RCC 7860 (cell line): ENCODE measurements around the gene MVK.

Source experiments
- DNase-seq: peaks from one replicate; pipeline ENCODE4 v3.0.0-alpha.2; 2015; ENCODE audit warnings: low spot score
- FAIRE-seq: peaks from 2 replicates; lab custom pipeline; 2012; peaks lifted over from hg19 to GRCh38; lab: Jason Lieb, UNC

MVK gene

GRCh38 chr12:109563291-109564284 lies 10.0 kb upstream of the MVK start:
- DNase-seq (no peak), FAIRE-seq (no peak)

GRCh38 chr12:109566424-109566823 lies 7.2 kb upstream of the MVK start:
- FAIRE-seq, result no peak
- DNase-seq, result no peak

DNA sequence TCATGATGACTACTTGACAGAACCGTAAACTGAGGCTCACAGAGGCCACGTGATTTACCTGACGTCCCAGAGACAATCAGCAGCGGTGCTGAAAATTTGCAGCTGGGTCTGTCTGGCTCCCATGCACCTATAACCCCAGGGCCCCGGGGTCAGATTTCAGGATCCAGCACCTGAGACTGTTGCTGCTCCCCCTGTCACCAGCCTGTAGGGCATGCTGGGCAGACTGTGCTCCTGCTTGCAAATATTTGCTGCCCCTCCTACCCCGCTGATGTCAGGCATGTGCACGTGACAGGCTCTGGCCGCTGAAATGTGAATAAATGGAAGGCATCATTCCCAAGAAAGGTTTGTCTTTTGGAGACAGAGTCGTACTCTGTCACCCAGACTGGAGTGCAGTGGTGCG lies 6.3 kb upstream of the MVK start:
- FAIRE-seq (no peak), DNase-seq (no peak)

DNA sequence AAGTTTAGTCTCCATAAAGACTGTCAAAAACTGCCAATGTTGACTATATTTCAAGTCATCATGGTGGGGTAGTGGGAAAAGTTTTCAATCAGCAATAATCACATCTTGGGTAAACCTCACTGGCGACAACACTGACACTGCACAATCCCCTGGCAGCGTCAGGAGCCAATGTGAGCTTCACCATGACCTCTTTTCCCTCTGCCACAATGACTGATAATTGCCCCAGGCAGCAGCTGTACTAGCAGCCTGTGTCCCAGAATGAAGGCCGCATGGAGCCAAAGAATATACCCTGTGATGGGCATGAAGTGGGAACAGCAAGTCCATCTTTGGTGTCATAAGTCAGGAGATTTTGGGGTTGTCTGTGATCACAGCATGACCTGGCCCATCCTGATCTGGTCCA lies 5.6 kb upstream of the MVK start:
- FAIRE-seq (no peak), DNase-seq (no peak)

GRCh38 chr12:109568486-109568885 lies 5.1 kb upstream of the MVK start:
- FAIRE-seq, result no peak
- no peak for DNase-seq

- FAIRE-seq (no peak), DNase-seq (no peak)
Measured at GRCh38 chr12:109571773-109572505, 1.7 kb upstream of the MVK start.

GRCh38 chr12:109572506-109572845 lies 1.1 kb upstream of the MVK start:
- no peak for FAIRE-seq
- DNase-seq, result no peak

DNA sequence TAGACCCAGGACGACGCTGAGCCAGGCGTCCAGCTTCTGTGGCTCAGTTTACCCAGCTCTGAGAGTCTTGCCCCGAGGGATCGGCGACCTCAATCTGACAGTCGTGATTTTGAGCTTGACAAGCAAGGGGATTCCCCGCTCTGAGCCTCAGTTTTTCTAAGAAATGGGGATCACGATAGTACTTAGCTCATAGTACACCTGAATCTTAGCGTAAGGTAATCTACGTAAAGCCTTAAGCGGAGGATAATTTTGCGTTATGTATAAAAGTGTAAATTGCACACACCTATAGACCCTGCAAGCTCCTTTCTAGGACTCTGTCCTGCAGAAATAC lies 285 bp downstream of the MVK start:
- FAIRE-seq (no peak), DNase-seq (no peak)

- DNase-seq (no peak), FAIRE-seq (no peak)
Measured at GRCh38 chr12:109575683-109576082, 2.1 kb downstream of the MVK start.

DNA sequence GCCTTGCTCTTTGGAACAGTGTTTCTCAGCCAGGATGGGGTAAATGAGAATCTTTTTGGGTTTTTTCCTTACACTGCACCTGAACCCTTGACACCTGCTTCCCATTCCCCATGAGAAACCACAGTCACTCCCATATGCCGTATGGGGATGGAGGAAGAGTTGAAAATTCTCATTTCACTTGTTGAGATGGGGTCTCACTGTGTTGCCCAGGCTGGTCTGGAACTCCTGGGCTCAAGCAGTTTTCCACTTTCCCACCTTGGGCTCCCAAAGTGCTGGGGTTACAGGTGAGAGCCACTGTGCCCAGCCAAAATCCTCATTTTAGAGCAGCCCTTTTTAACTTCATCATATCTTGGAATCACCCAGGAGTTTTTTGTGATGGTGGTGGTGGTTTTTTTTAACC lies 3.7 kb downstream of the MVK start:
- no peak for FAIRE-seq

DNA sequence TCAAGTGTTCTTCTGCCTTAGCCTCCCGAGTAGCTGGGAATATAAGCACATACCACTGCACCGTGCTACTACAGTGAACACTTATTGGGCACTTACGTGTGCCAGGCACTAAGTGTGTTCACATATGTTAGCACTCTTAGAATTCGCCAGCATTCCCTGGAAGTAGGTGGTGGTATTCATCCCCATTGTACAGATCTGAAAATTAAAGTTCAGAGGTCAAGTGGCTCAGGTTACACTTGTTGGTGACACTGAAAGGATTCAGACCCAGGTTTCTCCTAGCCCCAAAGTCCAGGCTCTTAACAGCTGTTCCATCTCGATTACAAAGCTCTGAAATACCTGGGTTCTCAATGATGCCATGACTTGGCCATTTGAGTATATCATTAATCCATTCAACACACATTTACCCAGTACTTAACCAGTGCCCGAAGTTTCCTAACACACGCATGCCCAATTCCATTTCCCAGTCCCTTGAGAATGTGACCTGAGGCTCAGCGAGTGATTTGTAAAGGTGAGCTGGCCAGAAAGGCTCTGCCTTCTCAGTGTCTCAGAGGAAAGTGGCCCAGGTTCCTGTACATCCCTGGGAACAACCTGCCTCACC lies 4.8 kb downstream of the MVK start:
- no peak for FAIRE-seq
- no peak for DNase-seq

More for the DNA sequence above, 3.7 kb downstream of the MVK start:
- DNase-seq, result no peak

DNA sequence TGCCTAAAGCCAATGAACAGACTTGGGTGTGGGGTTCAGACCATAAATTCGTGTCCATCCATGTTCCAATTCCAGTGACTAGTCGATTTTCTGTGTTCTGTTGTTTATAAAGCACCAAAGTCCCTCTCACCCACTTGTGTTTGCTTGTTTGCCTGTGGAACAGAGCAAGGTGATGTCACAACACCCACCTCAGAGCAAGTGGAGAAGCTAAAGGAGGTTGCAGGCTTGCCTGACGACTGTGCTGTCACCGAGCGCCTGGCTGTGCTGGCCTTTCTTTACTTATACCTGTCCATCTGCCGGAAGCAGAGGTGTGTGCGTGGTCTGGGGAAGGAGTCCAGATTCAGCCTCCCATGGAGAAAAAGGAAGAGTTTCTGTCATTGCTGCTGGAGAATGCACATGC lies 6.0 kb downstream of the MVK start:
- DNase-seq (no peak), FAIRE-seq (no peak)

GRCh38 chr12:109580272-109580671 lies 6.7 kb downstream of the MVK start:
- no peak for FAIRE-seq

GRCh38 chr12:109580684-109581333 lies 7.2 kb downstream of the MVK start:
- no peak for DNase-seq
- FAIRE-seq, result no peak

More at GRCh38 chr12:109580272-109580671, 6.7 kb downstream of the MVK start:
- DNase-seq, result no peak

DNA sequence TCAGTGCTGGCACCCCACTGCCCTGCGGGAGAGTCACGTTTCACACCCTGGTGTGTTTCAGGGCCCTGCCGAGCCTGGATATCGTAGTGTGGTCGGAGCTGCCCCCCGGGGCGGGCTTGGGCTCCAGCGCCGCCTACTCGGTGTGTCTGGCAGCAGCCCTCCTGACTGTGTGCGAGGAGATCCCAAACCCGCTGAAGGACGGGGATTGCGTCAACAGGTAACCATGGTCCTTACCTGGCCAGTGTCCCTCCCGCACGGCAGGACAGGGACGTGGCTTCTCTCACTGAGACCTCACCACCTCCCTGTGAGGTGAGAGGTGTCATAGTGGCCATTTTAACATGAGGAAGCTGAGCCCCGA lies 7.7 kb downstream of the MVK start:
- DNase-seq, result no peak

DNA sequence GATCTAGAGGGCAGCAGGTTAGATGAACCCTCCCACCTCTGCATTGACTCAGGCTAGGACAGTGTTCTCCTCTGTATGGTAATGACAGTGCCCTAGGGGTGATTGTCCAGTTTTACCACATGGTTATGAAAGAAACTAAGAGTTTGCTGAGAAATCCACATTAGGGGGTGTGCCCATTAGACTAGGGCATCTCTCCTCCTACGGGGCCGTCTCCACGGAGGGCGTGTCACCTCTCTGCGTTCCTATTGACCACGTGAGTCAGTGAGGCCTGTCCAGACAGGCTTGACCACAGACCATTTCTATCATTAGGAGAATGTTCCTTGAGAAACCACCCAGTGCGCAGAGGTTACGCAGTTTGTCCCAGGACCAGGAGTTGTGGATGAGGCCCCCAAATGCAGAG lies 8.3 kb downstream of the MVK start:
- DNase-seq, result peak; percentile 21
- FAIRE-seq, result no peak

More for the DNA sequence above, 7.7 kb downstream of the MVK start:
- FAIRE-seq, result no peak

DNA sequence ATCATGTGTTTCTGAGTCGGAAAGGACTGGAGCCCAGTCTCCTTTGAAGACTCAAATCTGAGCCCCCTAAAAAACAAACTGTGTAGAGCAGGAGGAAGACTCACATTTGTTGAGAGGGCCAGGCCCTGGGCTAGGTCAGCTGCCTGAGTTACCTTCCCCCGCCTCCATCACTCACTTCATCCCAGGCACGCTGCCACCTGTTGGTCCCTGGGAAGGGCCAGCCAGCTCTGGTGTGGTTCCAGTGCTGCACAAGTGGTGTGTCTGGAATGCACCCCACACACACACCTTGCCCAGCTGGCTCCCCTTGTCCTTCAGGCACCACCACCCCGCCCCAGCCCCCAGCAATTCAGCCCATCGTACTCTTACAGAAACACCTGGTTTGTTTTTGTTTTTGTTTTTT lies 9.0 kb downstream of the MVK start:
- FAIRE-seq (no peak), DNase-seq (no peak)

DNA sequence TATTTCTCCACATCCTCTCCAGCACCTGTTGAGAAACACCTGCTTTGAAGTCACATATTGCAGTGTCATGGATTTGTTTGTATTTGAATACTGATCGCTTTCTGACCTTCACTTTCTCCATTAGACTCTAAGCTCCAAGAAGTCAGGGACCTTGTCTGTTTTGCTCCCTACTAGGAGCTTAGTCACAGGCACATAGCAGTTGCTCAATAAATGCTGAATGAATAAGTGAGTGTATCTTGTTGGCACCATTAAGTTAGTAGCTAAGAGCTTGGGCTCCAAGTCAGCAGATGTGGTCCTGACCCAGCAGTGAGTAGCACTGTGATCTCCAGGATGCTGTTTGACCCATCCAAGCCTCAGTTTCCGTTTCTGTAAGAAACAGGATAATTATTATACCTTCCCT lies 10.1 kb downstream of the MVK start:
- DNase-seq (no peak), FAIRE-seq (no peak)

- no peak for DNase-seq
- no peak for FAIRE-seq
Measured at GRCh38 chr12:109586385-109587296, 13.0 kb downstream of the MVK start.

DNA sequence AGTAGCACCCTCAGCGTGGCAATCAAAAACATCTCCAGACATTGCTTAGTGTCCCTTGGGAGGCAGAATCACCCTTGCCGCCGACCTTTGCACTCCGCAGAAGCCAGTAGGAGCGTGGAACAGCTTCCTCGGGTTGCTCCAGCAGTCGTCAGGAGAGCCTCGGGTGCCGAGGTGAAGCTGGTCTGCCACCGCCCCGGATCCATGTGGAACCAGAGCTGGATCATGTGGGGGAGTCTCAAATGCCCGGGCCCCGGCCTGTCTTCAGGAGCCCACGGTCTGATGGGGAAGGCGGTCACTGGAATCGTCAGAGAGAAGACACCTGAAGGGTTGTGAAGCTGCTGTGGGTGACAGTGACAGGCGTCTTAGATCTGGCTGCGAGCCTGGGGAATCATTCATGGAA lies 14.3 kb downstream of the MVK start:
- DNase-seq, result no peak
- no peak for FAIRE-seq
